ENCODE results near the gene TBC1D10A.

TBC1D10A gene

GRCh38 chr22:30245985-30246813, 80.5 kb downstream of the TBC1D10A start, which contains the start of gene LIF:
LIF (minus strand) TSS chr22:30246759; CDS start chr22:30246695, 64 bp downstream.
- peak; percentile 52 for DNase-seq (ENCODE audit: low spot score)

GRCh38 chr22:30245181-30245984, 81.4 kb downstream of the TBC1D10A start:
- DNase-seq (ENCODE audit: low spot score): no peak

- DNase-seq (ENCODE audit: low spot score): no peak
Measured at GRCh38 chr22:30244641-30245040, 82.1 kb downstream of the TBC1D10A start.

- DNase-seq (ENCODE audit: low spot score): no peak
Measured at GRCh38 chr22:30244066-30244465, 82.7 kb downstream of the TBC1D10A start.

GRCh38 chr22:30243661-30244060, 83.1 kb downstream of the TBC1D10A start:
- no peak for DNase-seq (ENCODE audit: low spot score)
